Measurements from ENCODE around the gene SOCS6. TPM values are rescaled to one million over a fixed set of nuclear protein-coding genes. Genes with fewer than 3 reads are reported as not detected.

The SOCS6 gene
- polyA plus RNA-seq, 4 donors: 10.3 to 42.6 (median 13.2) TPM

DNA sequence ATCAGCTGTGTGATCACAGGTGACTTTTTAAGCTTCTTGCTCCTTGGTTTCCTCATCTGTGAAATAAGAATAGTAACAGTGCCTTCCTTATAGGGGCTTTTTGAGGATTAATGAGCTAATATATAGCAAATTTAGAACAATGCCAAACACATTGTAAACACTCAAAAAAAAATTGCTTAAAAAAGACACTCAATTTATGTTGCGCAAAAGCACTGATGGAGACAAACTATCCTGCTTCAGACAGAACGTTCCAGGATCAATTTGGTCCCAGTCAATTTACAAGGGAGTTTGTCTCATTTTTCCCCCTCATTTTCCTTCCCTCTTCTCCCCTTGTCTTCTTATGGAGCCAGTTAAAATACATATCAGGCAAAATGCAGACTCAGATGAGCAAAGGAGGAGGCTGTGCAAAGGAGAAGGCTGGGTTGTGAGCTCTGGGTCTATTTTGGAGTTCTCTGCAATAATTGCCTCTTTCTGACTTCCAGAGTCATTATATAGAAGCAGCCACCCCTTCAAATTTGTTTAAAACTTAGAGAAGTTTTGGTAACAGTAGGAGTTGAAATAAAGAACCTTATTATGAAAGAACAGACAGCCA lies 83.7 kb downstream of the SOCS6 start:
- WGBS, 3 donors: 82 to 91% (median 87%) methylated on average over 2 of the region's 2 CpGs
- Histone ChIP-seq H3K27ac (ENCODE audit: low read depth in 1 of 3, low read length in 2 of 3) (peak overlapping the region; percentile 37 to 72 (median 65)), H3K4me1 (ENCODE audit: control insufficient read depth in 3 of 3, insufficient read depth in 2 of 3, low read depth in 1 of 3, low read length in 2 of 3) (peaks cover 13 to 31% (median 15%) of the 10 kb centered on the region in 3 donors), H3K27me3 (ENCODE audit: control insufficient read depth in 3 of 3, insufficient read depth in 3 of 3, low read length in 3 of 3) (no peaks in the 10 kb centered on the region), H3K36me3 (ENCODE audit: control insufficient read depth in 3 of 3, insufficient read depth in 2 of 3, low read depth in 1 of 3, low read length in 3 of 3) (no peaks in the 10 kb centered on the region), H3K4me3 (ENCODE audit: low read depth in 1 of 3, low read length in 3 of 3) (no peak overlapping the region), H3K9me3 (ENCODE audit: control insufficient read depth in 2 of 2, insufficient read depth in 1 of 2, low read depth in 1 of 2, low read length in 1 of 2) (no peaks in the 10 kb centered on the region)
- FAIRE-seq (no peak), DNase-seq (no peak)

DNA sequence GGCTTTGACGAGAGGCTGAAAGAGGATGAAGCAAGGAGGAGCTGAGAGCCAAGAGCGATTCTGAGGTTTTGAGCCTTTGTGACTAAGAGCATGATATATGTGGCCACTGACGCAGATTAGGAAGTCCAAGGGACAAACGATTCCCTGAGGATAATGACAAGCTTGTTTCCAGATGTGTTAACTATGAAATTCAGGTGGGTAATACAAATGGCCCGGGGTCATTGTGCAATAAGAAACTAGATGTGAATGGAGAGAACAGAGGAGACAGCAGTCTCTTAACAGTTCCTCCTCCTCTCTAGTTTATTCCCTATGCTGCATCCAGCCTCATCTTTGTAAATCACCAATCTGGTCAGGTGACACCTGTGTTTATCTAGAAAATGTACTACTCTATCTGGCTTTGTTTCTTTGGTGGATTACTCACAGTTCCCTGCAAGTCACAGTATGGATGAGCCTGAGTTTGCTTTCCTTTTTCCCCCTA lies 84.2 kb downstream of the SOCS6 start:
- peak; percentile 63 to 87 for DNase-seq
- Histone ChIP-seq H3K27ac (ENCODE audit: low read depth in 1 of 3, low read length in 2 of 3) (peak overlapping the region in 2 of 3 donors; percentile 65 to 72), H3K4me3 (ENCODE audit: low read depth in 1 of 3, low read length in 3 of 3) (no peak overlapping the region), H3K9me3 (ENCODE audit: control insufficient read depth in 2 of 2, insufficient read depth in 1 of 2, low read depth in 1 of 2, low read length in 1 of 2) (no peaks in the 10 kb centered on the region), H3K4me1 (ENCODE audit: control insufficient read depth in 3 of 3, insufficient read depth in 2 of 3, low read depth in 1 of 3, low read length in 2 of 3) (peaks cover 13 to 36% (median 18%) of the 10 kb centered on the region in 3 donors), H3K27me3 (ENCODE audit: control insufficient read depth in 3 of 3, insufficient read depth in 3 of 3, low read length in 3 of 3) (no peaks in the 10 kb centered on the region), H3K36me3 (ENCODE audit: control insufficient read depth in 3 of 3, insufficient read depth in 2 of 3, low read depth in 1 of 3, low read length in 3 of 3) (no peaks in the 10 kb centered on the region)
- 10 to 37% (median 29%) methylated on average over 5 of the region's 5 CpGs for WGBS, 3 donors
- no peak for FAIRE-seq

- Histone ChIP-seq H3K27ac (ENCODE audit: low read depth in 1 of 3, low read length in 2 of 3) (no peak overlapping the region), H3K27me3 (ENCODE audit: control insufficient read depth in 3 of 3, insufficient read depth in 3 of 3, low read length in 3 of 3) (no peaks in the 10 kb centered on the region), H3K36me3 (ENCODE audit: control insufficient read depth in 3 of 3, insufficient read depth in 2 of 3, low read depth in 1 of 3, low read length in 3 of 3) (no peaks in the 10 kb centered on the region), H3K9me3 (ENCODE audit: control insufficient read depth in 2 of 2, insufficient read depth in 1 of 2, low read depth in 1 of 2, low read length in 1 of 2) (no peaks in the 10 kb centered on the region), H3K4me3 (ENCODE audit: low read depth in 1 of 3, low read length in 3 of 3) (no peak overlapping the region), H3K4me1 (ENCODE audit: control insufficient read depth in 3 of 3, insufficient read depth in 2 of 3, low read depth in 1 of 3, low read length in 2 of 3) (peaks cover 13 to 42% (median 19%) of the 10 kb centered on the region in 3 donors)
- no peak for FAIRE-seq
- WGBS, 3 donors: 91 to 98% (median 96%) methylated on average over 2 of the region's 2 CpGs
- no peak for DNase-seq
Measured at GRCh38 chr18:70374154-70374553, 85.3 kb downstream of the SOCS6 start.

DNA sequence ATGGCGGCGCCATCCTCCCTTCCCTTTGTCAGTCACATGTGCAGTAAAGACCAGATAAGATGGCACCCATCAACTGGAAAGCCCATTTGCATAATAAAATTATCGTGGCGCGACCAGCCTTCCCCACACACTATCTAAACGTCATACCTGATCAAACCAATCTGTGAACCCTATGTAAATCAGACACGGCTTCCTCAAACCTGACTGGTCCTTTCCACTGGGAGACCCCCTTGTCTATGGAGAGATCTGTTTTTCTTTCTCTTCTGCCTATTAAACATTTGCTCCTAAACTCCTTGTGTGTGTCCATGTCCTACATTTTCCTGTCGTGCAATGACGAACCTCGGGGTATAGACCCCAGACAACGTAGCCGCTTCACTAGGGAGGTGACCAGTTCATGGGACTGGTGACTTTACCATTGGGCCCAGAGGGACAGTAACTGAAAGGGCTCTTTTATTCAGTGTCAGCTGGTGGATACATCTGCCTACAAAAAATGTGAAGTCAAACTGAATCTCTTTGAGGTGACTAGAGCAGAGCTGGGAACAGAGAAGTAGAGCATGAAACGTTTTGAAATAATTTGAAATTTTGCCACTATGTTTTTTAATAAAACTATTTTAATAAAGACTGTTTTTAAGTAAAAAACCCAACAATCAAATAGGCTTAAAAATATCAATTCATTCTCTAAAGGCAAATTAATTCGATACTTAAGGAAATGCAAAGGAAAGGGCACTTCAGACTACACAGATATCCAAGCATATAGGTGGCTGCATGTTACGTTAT lies 87.5 kb downstream of the SOCS6 start:
- H3K4me1 ChIP-seq (ENCODE audit: control insufficient read depth in 3 of 3, insufficient read depth in 2 of 3, low read depth in 1 of 3, low read length in 2 of 3): peaks cover 12 to 53% (median 18%) of the 10 kb centered on the region in 3 donors
- H3K36me3 ChIP-seq (ENCODE audit: control insufficient read depth in 3 of 3, insufficient read depth in 2 of 3, low read depth in 1 of 3, low read length in 3 of 3): no peaks in the 10 kb centered on the region
- H3K27ac ChIP-seq (ENCODE audit: low read depth in 1 of 3, low read length in 2 of 3): peak overlapping the region; percentile 75 to 93 (median 80)
- FAIRE-seq (no peak), DNase-seq (no peak)
- 69 to 87% (median 76%) methylated on average over 15 of the region's 15 CpGs for WGBS, 3 donors
- H3K4me3 ChIP-seq (ENCODE audit: low read depth in 1 of 3, low read length in 3 of 3): no peak overlapping the region
- H3K27me3 ChIP-seq (ENCODE audit: control insufficient read depth in 3 of 3, insufficient read depth in 3 of 3, low read length in 3 of 3): no peaks in the 10 kb centered on the region
- no peaks in the 10 kb centered on the region for H3K9me3 ChIP-seq (ENCODE audit: control insufficient read depth in 2 of 2, insufficient read depth in 1 of 2, low read depth in 1 of 2, low read length in 1 of 2)

GRCh38 chr18:70376914-70377258 lies 88.0 kb downstream of the SOCS6 start:
- WGBS, 3 donors: 13 to 42% (median 17%) methylated on average over 4 of the region's 4 CpGs
- peak overlapping the region; percentile 89 to 93 (median 90) for H3K27ac ChIP-seq (ENCODE audit: low read depth in 1 of 3, low read length in 2 of 3)
- DNase-seq: peak; percentile 98 to 99
- FAIRE-seq: peak; percentile 15
- H3K27me3 ChIP-seq (ENCODE audit: control insufficient read depth in 3 of 3, insufficient read depth in 3 of 3, low read length in 3 of 3): no peaks in the 10 kb centered on the region
- peaks cover 12 to 57% (median 18%) of the 10 kb centered on the region in 3 donors for H3K4me1 ChIP-seq (ENCODE audit: control insufficient read depth in 3 of 3, insufficient read depth in 2 of 3, low read depth in 1 of 3, low read length in 2 of 3)
- no peaks in the 10 kb centered on the region for H3K36me3 ChIP-seq (ENCODE audit: control insufficient read depth in 3 of 3, insufficient read depth in 2 of 3, low read depth in 1 of 3, low read length in 3 of 3)
- H3K9me3 ChIP-seq (ENCODE audit: control insufficient read depth in 2 of 2, insufficient read depth in 1 of 2, low read depth in 1 of 2, low read length in 1 of 2): no peaks in the 10 kb centered on the region
- H3K4me3 ChIP-seq (ENCODE audit: low read depth in 1 of 3, low read length in 3 of 3): no peak overlapping the region

- H3K9me3 ChIP-seq (ENCODE audit: control insufficient read depth in 2 of 2, insufficient read depth in 1 of 2, low read depth in 1 of 2, low read length in 1 of 2): no peaks in the 10 kb centered on the region
- peak overlapping the region; percentile 89 to 93 (median 90) for H3K27ac ChIP-seq (ENCODE audit: low read depth in 1 of 3, low read length in 2 of 3)
- no peak overlapping the region for H3K4me3 ChIP-seq (ENCODE audit: low read depth in 1 of 3, low read length in 3 of 3)
- no peak for FAIRE-seq
- H3K4me1 ChIP-seq (ENCODE audit: control insufficient read depth in 3 of 3, insufficient read depth in 2 of 3, low read depth in 1 of 3, low read length in 2 of 3): peaks cover 12 to 59% (median 18%) of the 10 kb centered on the region in 3 donors
- no peaks in the 10 kb centered on the region for H3K27me3 ChIP-seq (ENCODE audit: control insufficient read depth in 3 of 3, insufficient read depth in 3 of 3, low read length in 3 of 3)
- 16 to 40% (median 36%) methylated on average over 8 of the region's 8 CpGs for WGBS, 3 donors
- no peaks in the 10 kb centered on the region for H3K36me3 ChIP-seq (ENCODE audit: control insufficient read depth in 3 of 3, insufficient read depth in 2 of 3, low read depth in 1 of 3, low read length in 3 of 3)
- DNase-seq: peak in 1 of 2 donors; percentile 38
Measured at GRCh38 chr18:70377317-70377799, 88.5 kb downstream of the SOCS6 start.

DNA sequence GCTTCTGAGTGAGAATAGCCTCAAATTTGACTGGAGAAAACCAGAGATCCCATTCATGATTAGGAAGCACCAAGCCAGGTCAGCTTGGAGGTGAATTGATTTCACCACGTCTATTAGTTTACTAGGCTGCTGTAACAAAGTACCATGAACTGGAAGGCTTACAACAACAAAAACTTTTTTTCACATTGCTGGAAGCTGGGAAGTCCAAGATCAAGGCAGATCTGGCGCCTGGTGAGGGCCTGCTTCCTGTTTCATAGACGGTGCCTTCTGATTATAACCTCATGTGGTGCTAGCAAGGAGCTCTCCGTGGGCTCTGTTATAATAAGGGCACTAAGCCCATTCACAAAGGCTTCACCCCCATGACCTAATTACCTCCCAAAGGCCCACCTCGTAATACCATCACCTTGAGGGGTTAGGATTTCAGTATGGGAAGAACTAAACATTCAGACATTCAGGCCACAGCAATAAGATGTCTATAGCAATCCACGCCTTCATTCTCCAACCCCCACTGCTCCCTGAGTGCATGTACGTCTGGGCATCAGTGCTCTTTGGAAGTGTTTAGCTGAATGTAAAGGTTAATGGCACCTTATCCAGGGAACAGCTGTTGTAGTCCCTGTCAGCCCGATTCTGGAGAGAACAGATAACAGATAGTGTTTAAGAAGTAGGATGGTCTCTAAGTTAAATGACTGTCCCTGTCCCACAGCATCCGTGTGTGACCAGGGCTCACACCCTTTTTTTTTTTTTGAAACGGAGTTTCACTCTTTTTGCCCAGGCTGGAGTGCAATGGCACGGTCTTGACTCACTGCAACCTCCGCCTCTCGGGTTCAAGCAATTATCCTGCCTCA lies 89.2 kb downstream of the SOCS6 start:
- Histone ChIP-seq H3K9me3 (ENCODE audit: control insufficient read depth in 2 of 2, insufficient read depth in 1 of 2, low read depth in 1 of 2, low read length in 1 of 2) (no peaks in the 10 kb centered on the region), H3K27ac (ENCODE audit: low read depth in 1 of 3, low read length in 2 of 3) (peak overlapping the region; percentile 89 to 93 (median 90)), H3K4me3 (ENCODE audit: low read depth in 1 of 3, low read length in 3 of 3) (no peak overlapping the region), H3K27me3 (ENCODE audit: control insufficient read depth in 3 of 3, insufficient read depth in 3 of 3, low read length in 3 of 3) (no peaks in the 10 kb centered on the region), H3K36me3 (ENCODE audit: control insufficient read depth in 3 of 3, insufficient read depth in 2 of 3, low read depth in 1 of 3, low read length in 3 of 3) (peaks cover 0 to 2% (median 0%) of the 10 kb centered on the region in 3 donors), H3K4me1 (ENCODE audit: control insufficient read depth in 3 of 3, insufficient read depth in 2 of 3, low read depth in 1 of 3, low read length in 2 of 3) (peaks cover 10 to 54% (median 14%) of the 10 kb centered on the region in 3 donors)
- FAIRE-seq (no peak), DNase-seq (peak; percentile 48 to 59)
- WGBS, 3 donors: 48 to 58% (median 50%) methylated on average over 13 of the region's 13 CpGs

Measured in small intestine (tissue), 7 donors.